A549 (cell line): Measurements from ENCODE around the gene TMEM271. TPM values are rescaled to one million over a fixed set of nuclear protein-coding genes. Genes with fewer than 3 reads are reported as not detected.

Source experiments
- ATAC-seq, 2 experiments: fragments of 200-7000 bp in 1 of 2; fragments of >200 bp in 1 of 2; cut with Nextera tagmentation in 1 of 2; cut with Tn5 transposase in 1 of 2; 3 replicates each; pipeline versions ENCODE4 v1.8.0 to v1.9.1; 2018 to 2020; ENCODE audit warnings: mild to moderate bottlenecking in 1 of 2, moderate library complexity in 1 of 2
- CTCF ChIA-PET: fragments of 300-600 bp; sonication (Branson Sonifier 250); formaldehyde crosslinking; extraction: SDS; loops from one replicate; lab custom pipeline; 2021; ENCODE audit warnings: antibody characterized with exemption, inconsistent platforms; lab: Yijun Ruan, JAX
- POLR2A ChIA-PET: fragments of 350-600 bp; formaldehyde crosslinking; extraction: SDS; loops from one replicate; lab custom pipeline; 2021; ENCODE audit warnings: antibody characterized with exemption, inconsistent platforms; lab: Yijun Ruan, JAX
- DNase-seq, 2 experiments: peaks; one replicate each; pipeline versions ENCODE4 v3.0.0 to v3.0.0-alpha.2; 2011 to 2016; ENCODE audit warnings: low read depth in 1 of 2, low spot score in 1 of 2
- FAIRE-seq: peaks from 2 replicates; lab custom pipeline; 2011; peaks lifted over from hg19 to GRCh38; lab: Jason Lieb, UNC
- H3K27ac ChIP-seq, 2 experiments: fragments of >200 bp; sonication (Bioruptor Twin); formaldehyde crosslinking; 3 replicates each; pipeline ENCODE4 v1.5.1; 2016 to 2017
- H3K4me1 ChIP-seq: fragments of >200 bp; sonication (Bioruptor Twin); formaldehyde crosslinking; 3 replicates; pipeline ENCODE4 v1.6.1; 2016
- H3K4me2 ChIP-seq: fragments of >200 bp; sonication (Bioruptor Twin); formaldehyde crosslinking; 3 replicates; pipeline ENCODE4 v1.6.1; 2016
- H3K4me3 ChIP-seq: fragments of >200 bp; sonication (Bioruptor Twin); formaldehyde crosslinking; 3 replicates; pipeline ENCODE4 v1.5.1; 2016
- H3K9me3 ChIP-seq: fragments of >200 bp; sonication (Bioruptor Twin); formaldehyde crosslinking; 3 replicates; pipeline ENCODE4 v1.6.1; 2016
- BHLHE40 ChIP-seq: IDR thresholded peaks from 2 replicates; pipeline ENCODE4 v1.6.1; 2012; ENCODE audit warnings: low read depth, low read length, inconsistent platforms
- CBX8 ChIP-seq: fragments of 200-600 bp; sonication (generic); IDR thresholded peaks from 2 replicates; pipeline ENCODE4 v1.6.1; 2016
- CHD2 ChIP-seq: fragments of 150-350 bp; IDR thresholded peaks from 2 replicates; pipeline ENCODE4 v1.6.1; 2014; ENCODE audit warnings: low read length; ENCODE audit not compliant: partially characterized antibody
- CHD4 ChIP-seq: fragments of 200-600 bp; sonication (generic); IDR thresholded peaks from 2 replicates; pipeline ENCODE4 v1.6.1; 2016; ENCODE audit warnings: antibody characterized with exemption, mild to moderate bottlenecking, borderline replicate concordance
- EHF ChIP-seq: fragments of 250-450 bp; sonication (Bioruptor Pico); IDR thresholded peaks from 2 replicates; pipeline ENCODE4 v1.5.0; 2020; ENCODE audit warnings: mild to moderate bottlenecking
- EHMT2 ChIP-seq: fragments of 200-600 bp; sonication (generic); IDR thresholded peaks from 2 replicates; pipeline ENCODE4 v1.6.1; 2016; ENCODE audit warnings: antibody characterized with exemption, low read depth, mild to moderate bottlenecking, moderate library complexity
- FOSL2 ChIP-seq, 2 experiments: fragments of 450-650 bp in 1 of 2; fragments of >200 bp in 1 of 2; sonication (Bioruptor Twin) in 1 of 2; formaldehyde crosslinking; IDR thresholded peaks; 2 replicates each; pipeline versions ENCODE4 v1.5.0 to v1.6.1; 2016 to 2020; ENCODE audit warnings: mild to moderate bottlenecking in 1 of 2, moderate library complexity in 1 of 2
- FOXS1 ChIP-seq: fragments of 250-450 bp; sonication (Bioruptor Pico); IDR thresholded peaks from 2 replicates; pipeline ENCODE4 v1.5.0; 2020; ENCODE audit warnings: mild to moderate bottlenecking, moderate library complexity
- HDAC2 ChIP-seq: fragments of 200-600 bp; sonication (generic); IDR thresholded peaks from 2 replicates; pipeline ENCODE4 v1.6.1; 2016
- HOXB13 ChIP-seq: fragments of 250-450 bp; sonication (Bioruptor Pico); IDR thresholded peaks from 2 replicates; pipeline ENCODE4 v1.5.0; 2020; ENCODE audit warnings: low read depth, mild to moderate bottlenecking, moderate library complexity
- HOXB5 ChIP-seq: fragments of 250-450 bp; sonication (Bioruptor Pico); IDR thresholded peaks from 2 replicates; pipeline ENCODE4 v1.5.0; 2020; ENCODE audit warnings: mild to moderate bottlenecking, moderate library complexity
- JUNB ChIP-seq: fragments of >200 bp; sonication (Bioruptor Twin); formaldehyde crosslinking; IDR thresholded peaks from 2 replicates; pipeline ENCODE4 v1.6.1; 2016
- KDM5A ChIP-seq: fragments of 200-600 bp; sonication (generic); IDR thresholded peaks from 2 replicates; pipeline ENCODE4 v1.6.1; 2016; ENCODE audit warnings: antibody characterized with exemption, mild to moderate bottlenecking
- MAFK ChIP-seq: fragments of 450-650 bp; IDR thresholded peaks from 2 replicates; pipeline ENCODE4 v1.6.1; 2014; ENCODE audit not compliant: partially characterized antibody
- NFE2L2 ChIP-seq: fragments of 150-350 bp; conservative IDR thresholded peaks from 2 replicates; pipeline ENCODE4 v1.6.1; 2014; ENCODE audit warnings: low read length
- NPAS2 ChIP-seq: fragments of 250-450 bp; sonication (Bioruptor Pico); IDR thresholded peaks from 2 replicates; pipeline ENCODE4 v1.8.0; 2022; ENCODE audit warnings: mild to moderate bottlenecking, moderate library complexity, borderline replicate concordance
- NR3C1 ChIP-seq: fragments of >200 bp; sonication (Bioruptor Twin); formaldehyde crosslinking; IDR thresholded peaks from 3 replicates; pipeline ENCODE4 v1.6.1; 2017
- PHF8 ChIP-seq: fragments of 200-600 bp; sonication (generic); IDR thresholded peaks from 2 replicates; pipeline ENCODE4 v1.6.1; 2016; ENCODE audit warnings: low read depth, mild to moderate bottlenecking, antibody characterized with exemption, moderate library complexity, borderline replicate concordance
- RAD21 ChIP-seq, 2 experiments: fragments of >200 bp in 1 of 2; sonication (Bioruptor Twin) in 1 of 2; formaldehyde crosslinking in 1 of 2; IDR thresholded peaks in 1 of 2; conservative IDR thresholded peaks in 1 of 2; 2 replicates in 1 of 2; 3 replicates in 1 of 2; pipeline ENCODE4 v1.6.1; 2012 to 2018; ENCODE audit warnings: inconsistent platforms in 1 of 2
- RARB ChIP-seq: fragments of 250-450 bp; sonication (Bioruptor Pico); IDR thresholded peaks from 2 replicates; pipeline ENCODE4 v1.8.0; 2021; ENCODE audit warnings: mild to moderate bottlenecking, moderate library complexity
- RCOR1 ChIP-seq: fragments of 150-350 bp; IDR thresholded peaks from 2 replicates; pipeline ENCODE4 v1.6.1; 2014; ENCODE audit warnings: antibody characterized with exemption, low read length, low read depth
- SMC3 ChIP-seq: fragments of >200 bp; sonication (Bioruptor Twin); formaldehyde crosslinking; IDR thresholded peaks from 3 replicates; pipeline ENCODE4 v1.6.1; 2018; ENCODE audit warnings: inconsistent platforms
- TFCP2L1 ChIP-seq: fragments of 250-450 bp; sonication (Bioruptor Pico); IDR thresholded peaks from 2 replicates; pipeline ENCODE4 v1.5.0; 2021; ENCODE audit warnings: mild to moderate bottlenecking
- TP53 ChIP-seq: fragments of 250-450 bp; sonication (Bioruptor Pico); IDR thresholded peaks from 2 replicates; pipeline ENCODE4 v1.5.0; 2021; ENCODE audit warnings: mild to moderate bottlenecking, moderate library complexity
- ZFP36 ChIP-seq: fragments of 450-650 bp; IDR thresholded peaks from 2 replicates; pipeline ENCODE4 v1.6.1; 2014; ENCODE audit warnings: borderline replicate concordance; ENCODE audit not compliant: partially characterized antibody
- WGBS: methylation state at CpG from one replicate; pipeline ENCODE4 v1.1.6; 2017; ENCODE audit errors: missing lambda C conversion rate; 5-methylcytosine and 5-hydroxymethylcytosine counted together
- polyA plus RNA-seq, 4 experiments: library from polyadenylated mRNA; depleted of rRNA in 3 of 4; stranded (reverse); fragments of >200 nt; fragmentation: RNase III in 1 of 4; extraction: RNeasy Plus Mini Kit Qiagen cat#74134 plus additional on column Dnase treatment in 1 of 4; gene quantifications; 2 replicates in 3 of 4; 3 replicates in 1 of 4; pipeline ENCODE4 v1.2.3, GENCODE V29; 2011 to 2017
- TF ChIP-seq, protein P1 (sequence below): fragments of 250-450 bp; sonication (Bioruptor Pico); IDR thresholded peaks from 2 replicates; pipeline ENCODE4 v1.5.0; 2020; ENCODE audit warnings: low read depth, mild to moderate bottlenecking, moderate library complexity
- TF ChIP-seq, protein P2 (sequence below): fragments of >200 bp; sonication (Bioruptor Twin); formaldehyde crosslinking; IDR thresholded peaks from 3 replicates; pipeline ENCODE4 v1.5.1; 2016
- TF ChIP-seq, protein P3 (sequence below): IDR thresholded peaks from 2 replicates; pipeline ENCODE4 v1.6.1; 2012; ENCODE audit warnings: low read depth, borderline replicate concordance
- TF ChIP-seq, protein P4 (sequence below): IDR thresholded peaks from 2 replicates; pipeline ENCODE4 v1.6.1; 2012
- TF ChIP-seq, protein P5 (sequence below): fragments of >200 bp; sonication (Bioruptor Twin); formaldehyde crosslinking; IDR thresholded peaks from 2 replicates; pipeline ENCODE4 v1.6.1; 2016
- TF ChIP-seq, protein P6 (sequence below): fragments of 450-650 bp; IDR thresholded peaks from 2 replicates; pipeline ENCODE4 v1.6.1; 2014; ENCODE audit warnings: antibody characterized with exemption

Gene TMEM271
- polyA plus RNA-seq, 2 of the 4 experiments (the other 2 are of a cell fraction), result not detected

DNA sequence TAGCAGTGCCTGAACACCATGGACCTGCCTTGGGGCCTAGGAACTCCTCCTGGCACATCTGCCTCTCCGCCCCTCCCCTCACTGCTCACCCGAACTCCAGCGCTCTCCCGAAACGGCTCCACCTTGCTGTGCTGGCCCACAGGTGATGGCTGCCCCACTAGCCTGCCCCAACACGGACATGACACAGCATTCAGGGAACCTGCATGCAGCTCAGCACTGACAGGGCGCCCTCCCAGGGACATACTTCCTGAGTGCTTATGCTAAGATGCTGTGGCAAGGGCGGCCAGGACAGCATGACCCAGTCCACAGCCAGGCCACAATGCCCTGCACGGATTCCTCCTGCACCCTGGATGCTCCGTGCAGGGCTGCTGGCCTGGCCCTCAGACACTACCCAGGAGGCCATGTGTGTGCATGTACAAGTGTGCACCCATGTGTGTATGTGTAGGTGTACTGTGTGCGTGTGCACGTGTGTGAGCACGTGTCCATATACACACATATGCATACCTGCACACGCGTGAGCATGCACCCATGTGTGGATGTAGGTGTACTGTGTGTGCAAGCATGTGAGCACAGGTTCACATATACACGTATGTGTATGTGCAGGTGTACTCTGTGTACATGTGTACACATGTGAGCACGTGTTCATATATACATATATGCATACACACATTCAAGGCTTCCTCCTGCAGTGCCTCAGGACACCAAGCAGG lies 6.0 kb downstream of the TMEM271 start:
- H3K4me2 ChIP-seq, result no peak overlapping the region
- H3K4me1 ChIP-seq, result no peaks in the 10 kb centered on the region
- H3K4me3 ChIP-seq, result no peak overlapping the region
- ChIA-PET CTCF (no interaction called here), POLR2A (no interaction called here)
- FAIRE-seq (no peak), ATAC-seq (no peak), DNase-seq (no peak)
- H3K9me3 ChIP-seq, result no peaks in the 10 kb centered on the region; the same call in 2 of the 3 replicates
- 43% methylated on average over 9 of the region's 17 CpGs for WGBS
- no peak overlapping the region for H3K27ac ChIP-seq
- TF ChIP-seq ZFP36 (no peak), TP53 (no peak), EHMT2 (no peak)

DNA sequence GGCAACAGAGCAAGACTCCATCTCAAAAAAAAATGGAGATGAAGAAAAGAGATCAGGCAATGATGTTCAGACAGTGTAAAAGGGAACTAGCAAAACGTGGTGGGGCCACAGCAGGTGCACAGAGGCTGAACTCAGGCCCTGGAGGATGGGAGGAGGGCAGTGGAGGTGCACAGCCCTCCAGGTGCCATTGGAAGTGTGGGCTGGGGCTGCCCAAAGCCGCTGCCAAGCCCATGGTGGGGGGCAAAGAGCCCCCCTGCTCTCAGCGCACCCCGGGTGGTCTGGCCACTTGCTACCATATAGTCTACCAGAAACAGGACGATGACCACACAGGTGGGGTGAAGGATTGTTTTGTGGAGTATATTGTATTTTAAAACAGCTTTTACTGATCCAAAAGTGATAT lies 7.1 kb downstream of the TMEM271 start:
- CTCF ChIA-PET, result no interaction called here
- ATAC-seq, result no peak

DNA sequence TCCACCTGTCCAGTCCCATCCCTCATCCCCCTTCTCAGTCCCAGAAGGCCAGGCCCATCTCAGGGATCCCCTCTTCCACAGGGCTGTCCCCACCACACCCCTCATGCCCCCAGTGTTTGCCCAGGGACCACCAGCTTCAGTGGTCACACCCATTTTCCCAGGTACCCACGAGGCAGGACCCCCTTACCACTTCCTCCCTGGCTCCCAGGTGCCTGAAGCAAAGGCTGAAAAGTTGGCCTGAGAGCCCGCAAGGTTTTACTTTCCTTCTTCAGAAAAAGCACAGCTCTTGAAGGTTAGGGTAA lies 7.8 kb downstream of the TMEM271 start:
- CTCF ChIA-PET, result no interaction called here
- no peak for ATAC-seq
- H3K27ac ChIP-seq, result no peak overlapping the region
- WGBS, result 41% methylated on average over 2 of the region's 2 CpGs
- TF ChIP-seq, protein P1, sequence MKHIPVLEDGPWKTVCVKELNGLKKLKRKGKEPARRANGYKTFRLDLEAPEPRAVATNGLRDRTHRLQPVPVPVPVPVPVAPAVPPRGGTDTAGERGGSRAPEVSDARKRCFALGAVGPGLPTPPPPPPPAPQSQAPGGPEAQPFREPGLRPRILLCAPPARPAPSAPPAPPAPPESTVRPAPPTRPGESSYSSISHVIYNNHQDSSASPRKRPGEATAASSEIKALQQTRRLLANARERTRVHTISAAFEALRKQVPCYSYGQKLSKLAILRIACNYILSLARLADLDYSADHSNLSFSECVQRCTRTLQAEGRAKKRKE, result no peak
- TF ChIP-seq RARB (CRISPR knock-in tag), result no peak
- no peak for TF ChIP-seq BHLHE40
- TF ChIP-seq HOXB5 (CRISPR knock-in tag), result no peak
- no peak for TF ChIP-seq EHMT2
- TF ChIP-seq NFE2L2, result no peak
- no peak for TF ChIP-seq CHD2
- TF ChIP-seq, protein P2, sequence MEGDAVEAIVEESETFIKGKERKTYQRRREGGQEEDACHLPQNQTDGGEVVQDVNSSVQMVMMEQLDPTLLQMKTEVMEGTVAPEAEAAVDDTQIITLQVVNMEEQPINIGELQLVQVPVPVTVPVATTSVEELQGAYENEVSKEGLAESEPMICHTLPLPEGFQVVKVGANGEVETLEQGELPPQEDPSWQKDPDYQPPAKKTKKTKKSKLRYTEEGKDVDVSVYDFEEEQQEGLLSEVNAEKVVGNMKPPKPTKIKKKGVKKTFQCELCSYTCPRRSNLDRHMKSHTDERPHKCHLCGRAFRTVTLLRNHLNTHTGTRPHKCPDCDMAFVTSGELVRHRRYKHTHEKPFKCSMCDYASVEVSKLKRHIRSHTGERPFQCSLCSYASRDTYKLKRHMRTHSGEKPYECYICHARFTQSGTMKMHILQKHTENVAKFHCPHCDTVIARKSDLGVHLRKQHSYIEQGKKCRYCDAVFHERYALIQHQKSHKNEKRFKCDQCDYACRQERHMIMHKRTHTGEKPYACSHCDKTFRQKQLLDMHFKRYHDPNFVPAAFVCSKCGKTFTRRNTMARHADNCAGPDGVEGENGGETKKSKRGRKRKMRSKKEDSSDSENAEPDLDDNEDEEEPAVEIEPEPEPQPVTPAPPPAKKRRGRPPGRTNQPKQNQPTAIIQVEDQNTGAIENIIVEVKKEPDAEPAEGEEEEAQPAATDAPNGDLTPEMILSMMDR, result no peak
- TF ChIP-seq CHD4, result no peak
- no peak for TF ChIP-seq HOXB13
- no peak for TF ChIP-seq FOXS1 (CRISPR knock-in tag)
- TF ChIP-seq, protein P3, sequence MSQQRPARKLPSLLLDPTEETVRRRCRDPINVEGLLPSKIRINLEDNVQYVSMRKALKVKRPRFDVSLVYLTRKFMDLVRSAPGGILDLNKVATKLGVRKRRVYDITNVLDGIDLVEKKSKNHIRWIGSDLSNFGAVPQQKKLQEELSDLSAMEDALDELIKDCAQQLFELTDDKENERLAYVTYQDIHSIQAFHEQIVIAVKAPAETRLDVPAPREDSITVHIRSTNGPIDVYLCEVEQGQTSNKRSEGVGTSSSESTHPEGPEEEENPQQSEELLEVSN, result no peak
- TF ChIP-seq, protein P4, sequence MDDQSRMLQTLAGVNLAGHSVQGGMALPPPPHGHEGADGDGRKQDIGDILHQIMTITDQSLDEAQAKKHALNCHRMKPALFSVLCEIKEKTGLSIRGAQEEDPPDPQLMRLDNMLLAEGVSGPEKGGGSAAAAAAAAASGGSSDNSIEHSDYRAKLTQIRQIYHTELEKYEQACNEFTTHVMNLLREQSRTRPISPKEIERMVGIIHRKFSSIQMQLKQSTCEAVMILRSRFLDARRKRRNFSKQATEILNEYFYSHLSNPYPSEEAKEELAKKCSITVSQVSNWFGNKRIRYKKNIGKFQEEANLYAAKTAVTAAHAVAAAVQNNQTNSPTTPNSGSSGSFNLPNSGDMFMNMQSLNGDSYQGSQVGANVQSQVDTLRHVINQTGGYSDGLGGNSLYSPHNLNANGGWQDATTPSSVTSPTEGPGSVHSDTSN, result no peak
- TF ChIP-seq, protein P5, sequence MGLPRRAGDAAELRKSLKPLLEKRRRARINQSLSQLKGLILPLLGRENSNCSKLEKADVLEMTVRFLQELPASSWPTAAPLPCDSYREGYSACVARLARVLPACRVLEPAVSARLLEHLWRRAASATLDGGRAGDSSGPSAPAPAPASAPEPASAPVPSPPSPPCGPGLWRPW, result no peak
- no peak for TF ChIP-seq HDAC2
- no peak for TF ChIP-seq ZFP36
- TF ChIP-seq RAD21 (conservative IDR thresholded peaks at IDR 0.05 in 1 of 2, IDR thresholded peaks at IDR 0.05 in 1 of 2), result no peak
- TF ChIP-seq FOSL2 (IDR thresholded peaks at IDR 0.05), result no peak
- no peak for TF ChIP-seq FOSL2 (CRISPR knock-in tag; IDR thresholded peaks at IDR 0.05)
- TF ChIP-seq RCOR1, result no peak
- TF ChIP-seq, all 56 proteins: peak for 0
- POLR2A ChIA-PET, result no interaction called here
- Histone ChIP-seq H3K9me3 (no peaks in the 10 kb centered on the region; the same call in 2 of the 3 replicates), H3K4me2 (no peak overlapping the region), H3K4me1 (no peaks in the 10 kb centered on the region), H3K4me3 (no peak overlapping the region)
- FAIRE-seq (no peak), DNase-seq (no peak)

More for the DNA sequence above, 7.1 kb downstream of the TMEM271 start:
- 41% methylated on average over 5 of the region's 5 CpGs for WGBS
- TF ChIP-seq KDM5A, result no peak
- no peak for TF ChIP-seq EHF (CRISPR knock-in tag)
- TF ChIP-seq NPAS2, result no peak
- TF ChIP-seq, protein P6, sequence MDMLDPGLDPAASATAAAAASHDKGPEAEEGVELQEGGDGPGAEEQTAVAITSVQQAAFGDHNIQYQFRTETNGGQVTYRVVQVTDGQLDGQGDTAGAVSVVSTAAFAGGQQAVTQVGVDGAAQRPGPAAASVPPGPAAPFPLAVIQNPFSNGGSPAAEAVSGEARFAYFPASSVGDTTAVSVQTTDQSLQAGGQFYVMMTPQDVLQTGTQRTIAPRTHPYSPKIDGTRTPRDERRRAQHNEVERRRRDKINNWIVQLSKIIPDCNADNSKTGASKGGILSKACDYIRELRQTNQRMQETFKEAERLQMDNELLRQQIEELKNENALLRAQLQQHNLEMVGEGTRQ, result no peak
- TF ChIP-seq JUNB, result no peak
- TF ChIP-seq NR3C1, result no peak
- TF ChIP-seq RCOR1, result no peak
- TF ChIP-seq PHF8, result no peak
- no peak for TF ChIP-seq MAFK
- no peak for TF ChIP-seq NFE2L2
- TF ChIP-seq SMC3, result no peak
- TF ChIP-seq CBX8, result no peak
- no peak for TF ChIP-seq TFCP2L1 (CRISPR knock-in tag)
- TF ChIP-seq, all 56 proteins: peak for 0
- H3K9me3 ChIP-seq, result no peaks in the 10 kb centered on the region; the same call in 2 of the 3 replicates
- POLR2A ChIA-PET, result no interaction called here
- H3K4me1 ChIP-seq, result no peaks in the 10 kb centered on the region
- H3K4me2 ChIP-seq, result no peak overlapping the region
- FAIRE-seq (no peak), DNase-seq (no peak)
- H3K4me3 ChIP-seq, result no peak overlapping the region
- H3K27ac ChIP-seq, result no peak overlapping the region
